Large intestine (tissue), 12 donors: ENCODE data around the gene DBT. TPM values are rescaled to one million over a fixed set of nuclear protein-coding genes. Genes with fewer than 3 reads are reported as not detected.
"Not testable (repeated sequence)": the region's sequence is repeated elsewhere in the genome, so short reads cannot be mapped to it uniquely, and the experiment has no call there.

Experiments used
- DNase-seq, 2 donors: peaks; one replicate each; pipeline versions ENCODE4 v3.0.0 to v3.0.0-alpha.2; 2013
- H3K27ac ChIP-seq: one replicate; pipeline ENCODE4 v1.5.1; 2013; ENCODE audit warnings: low read length
- H3K27me3 ChIP-seq: 2 replicates; pipeline ENCODE4 v1.6.1; 2013; ENCODE audit warnings: low read length; ENCODE audit not compliant: control insufficient read depth, insufficient read depth
- H3K36me3 ChIP-seq: 2 replicates; pipeline ENCODE4 v1.6.1; 2013; ENCODE audit warnings: low read length; ENCODE audit not compliant: control insufficient read depth, insufficient read depth
- H3K4me1 ChIP-seq: one replicate; pipeline ENCODE4 v1.6.1; 2013; ENCODE audit warnings: low read length; ENCODE audit not compliant: control insufficient read depth, insufficient read depth
- H3K4me3 ChIP-seq: one replicate; pipeline ENCODE4 v1.5.1; 2013; ENCODE audit warnings: low read length
- H3K9me3 ChIP-seq: one replicate; pipeline ENCODE4 v1.6.1; 2013; ENCODE audit warnings: mild to moderate bottlenecking, low read depth, low read length, moderate library complexity; ENCODE audit not compliant: control insufficient read depth
- WGBS: methylation state at CpG from one replicate; pipeline ENCODE4 v1.1.5; 2013; ENCODE audit warnings: low lambda C conversion rate; ENCODE audit not compliant: insufficient coverage; 5-methylcytosine and 5-hydroxymethylcytosine counted together
- long read RNA-seq, 11 donors: transcript quantifications; one replicate each; lab custom pipeline, GENCODE V29; 2026
- polyA plus RNA-seq: library from polyadenylated mRNA; unstranded; fragments of 120-200 nt; gene quantifications from one replicate; pipeline ENCODE4 v1.2.1, GENCODE V29; 2013

DBT gene
- 10.8 TPM for polyA plus RNA-seq
- long read RNA-seq, donor 1, full-length matches to known transcripts, result 3 of 3 reads
- long read RNA-seq, donor 1, partial matches to known transcripts, result 0 of 3 reads
- long read RNA-seq, donor 1, other reads (novel, unspliced or antisense), result 0 of 3 reads
- long read RNA-seq, donor 2, full-length matches to known transcripts, result 2 of 2 reads
- long read RNA-seq, donor 2, partial matches to known transcripts, result 0 of 2 reads
- long read RNA-seq, donor 2, other reads (novel, unspliced or antisense), result 0 of 2 reads
- long read RNA-seq, donor 3, result 0 reads
- long read RNA-seq, donor 4, result 0 reads
- long read RNA-seq, donor 5, full-length matches to known transcripts, result 4 of 4 reads
- long read RNA-seq, donor 5, partial matches to known transcripts, result 0 of 4 reads
- long read RNA-seq, donor 5, other reads (novel, unspliced or antisense), result 0 of 4 reads
- long read RNA-seq, donor 6, full-length matches to known transcripts, result 3 of 3 reads
- long read RNA-seq, donor 6, partial matches to known transcripts, result 0 of 3 reads
- long read RNA-seq, donor 6, other reads (novel, unspliced or antisense), result 0 of 3 reads
- long read RNA-seq, donor 7, full-length matches to known transcripts, result 2 of 2 reads
- long read RNA-seq, donor 7, partial matches to known transcripts, result 0 of 2 reads
- long read RNA-seq, donor 7, other reads (novel, unspliced or antisense), result 0 of 2 reads
- long read RNA-seq, donor 8, full-length matches to known transcripts, result 6 of 6 reads
- long read RNA-seq, donor 8, partial matches to known transcripts, result 0 of 6 reads
- long read RNA-seq, donor 8, other reads (novel, unspliced or antisense), result 0 of 6 reads
- long read RNA-seq, donor 9, full-length matches to known transcripts, result 3 of 3 reads
- long read RNA-seq, donor 9, partial matches to known transcripts, result 0 of 3 reads
- long read RNA-seq, donor 9, other reads (novel, unspliced or antisense), result 0 of 3 reads
- long read RNA-seq, donor 10, full-length matches to known transcripts, result 10 of 10 reads
- long read RNA-seq, donor 10, partial matches to known transcripts, result 0 of 10 reads
- long read RNA-seq, donor 10, other reads (novel, unspliced or antisense), result 0 of 10 reads
- long read RNA-seq, donor 11, full-length matches to known transcripts, result 5 of 5 reads
- long read RNA-seq, donor 11, partial matches to known transcripts, result 0 of 5 reads
- long read RNA-seq, donor 11, other reads (novel, unspliced or antisense), result 0 of 5 reads

- H3K4me3 ChIP-seq, result peak within 1 kb of the TSS; percentile 96
- peak; percentile 91 to 95 for DNase-seq
- H3K4me1 ChIP-seq, result peaks cover 9% of the 10 kb centered on the region
- no peaks in the 10 kb centered on the region for H3K9me3 ChIP-seq
- H3K27me3 ChIP-seq, result peaks cover 6% of the 10 kb centered on the region
- no peaks in the 10 kb centered on the region for H3K36me3 ChIP-seq
- WGBS, result 0% methylated on average over 3 of the region's 31 CpGs
- peak within 1 kb of the TSS; percentile 78 for H3K27ac ChIP-seq
These were observed at the start of gene DBT for GRCh38 chr1:100249537-100250257. TSS of gene DBT (minus strand) at chr1:100249834. CDS start at chr1:100249820, 14 bp downstream.

- H3K4me3 ChIP-seq, result no peak overlapping the region
- no peaks in the 10 kb centered on the region for H3K9me3 ChIP-seq
- WGBS, result no CpG with 5 or more reads among the region's 4 CpGs
- H3K4me1 ChIP-seq, result no peaks in the 10 kb centered on the region
- H3K27ac ChIP-seq, result no peak overlapping the region
- H3K36me3 ChIP-seq, result no peaks in the 10 kb centered on the region
- no peaks in the 10 kb centered on the region for H3K27me3 ChIP-seq
- DNase-seq, result no peak
These were observed 48.9 kb upstream of the DBT start for GRCh38 chr1:100298512-100298911.

GRCh38 chr1:100296997-100297396 lies 47.4 kb upstream of the DBT start:
- H3K4me3 ChIP-seq, H3K27ac ChIP-seq, DNase-seq, H3K27me3 ChIP-seq, H3K4me1 ChIP-seq, H3K9me3 ChIP-seq: not testable (repeated sequence)
- peaks cover 10% of the 10 kb centered on the region for H3K36me3 ChIP-seq

- WGBS, result no CpG with 5 or more reads among the region's 8 CpGs
- no peak overlapping the region for H3K4me3 ChIP-seq
- H3K9me3 ChIP-seq, result no peaks in the 10 kb centered on the region
- H3K36me3 ChIP-seq, result peaks cover 15% of the 10 kb centered on the region
- no peak for DNase-seq
- no peaks in the 10 kb centered on the region for H3K27me3 ChIP-seq
- H3K27ac ChIP-seq, result no peak overlapping the region
- H3K4me1 ChIP-seq, result no peaks in the 10 kb centered on the region
These were observed 46.5 kb upstream of the DBT start for GRCh38 chr1:100296140-100296539.

GRCh38 chr1:100292711-100293110 lies 43.1 kb upstream of the DBT start:
- Histone ChIP-seq H3K9me3 (no peaks in the 10 kb centered on the region), H3K27me3 (no peaks in the 10 kb centered on the region), H3K4me3 (no peak overlapping the region), H3K4me1 (no peaks in the 10 kb centered on the region), H3K27ac (no peak overlapping the region), H3K36me3 (peaks cover 40% of the 10 kb centered on the region)
- no peak for DNase-seq
- WGBS, result no CpG with 5 or more reads among the region's 1 CpG

GRCh38 chr1:100290291-100290690 lies 40.7 kb upstream of the DBT start:
- Histone ChIP-seq H3K27ac (no peak overlapping the region), H3K4me1 (no peaks in the 10 kb centered on the region), H3K9me3 (no peaks in the 10 kb centered on the region), H3K36me3 (peaks cover 56% of the 10 kb centered on the region), H3K4me3 (no peak overlapping the region), H3K27me3 (no peaks in the 10 kb centered on the region)
- no CpG with 5 or more reads among the region's 2 CpGs for WGBS
- DNase-seq, result no peak

GRCh38 chr1:100287162-100287561 lies 37.5 kb upstream of the DBT start:
- WGBS, result no CpG with 5 or more reads among the region's 3 CpGs
- DNase-seq, result no peak
- H3K27me3 ChIP-seq, result no peaks in the 10 kb centered on the region
- H3K36me3 ChIP-seq, result peaks cover 66% of the 10 kb centered on the region
- no peak overlapping the region for H3K27ac ChIP-seq
- no peaks in the 10 kb centered on the region for H3K4me1 ChIP-seq
- H3K4me3 ChIP-seq, result no peak overlapping the region
- no peaks in the 10 kb centered on the region for H3K9me3 ChIP-seq

GRCh38 chr1:100284591-100284990 lies 35.0 kb upstream of the DBT start:
- H3K36me3 ChIP-seq, result peaks cover 69% of the 10 kb centered on the region
- no peaks in the 10 kb centered on the region for H3K27me3 ChIP-seq
- H3K4me3 ChIP-seq, result no peak overlapping the region
- WGBS, result no CpG with 5 or more reads among the region's 5 CpGs
- no peak for DNase-seq
- H3K4me1 ChIP-seq, result no peaks in the 10 kb centered on the region
- no peaks in the 10 kb centered on the region for H3K9me3 ChIP-seq
- H3K27ac ChIP-seq, result no peak overlapping the region

- no peaks in the 10 kb centered on the region for H3K27me3 ChIP-seq
- H3K36me3 ChIP-seq, result peaks cover 76% of the 10 kb centered on the region
- H3K4me1 ChIP-seq, result no peaks in the 10 kb centered on the region
- DNase-seq, result no peak
- H3K27ac ChIP-seq, result no peak overlapping the region
- no peaks in the 10 kb centered on the region for H3K9me3 ChIP-seq
- WGBS, result 70% methylated on average over 2 of the region's 2 CpGs
- H3K4me3 ChIP-seq, result no peak overlapping the region
These were observed 30.5 kb upstream of the DBT start for GRCh38 chr1:100279954-100280682.
